ENCODE results near the gene EFHC2.

EFHC2 gene

DNA sequence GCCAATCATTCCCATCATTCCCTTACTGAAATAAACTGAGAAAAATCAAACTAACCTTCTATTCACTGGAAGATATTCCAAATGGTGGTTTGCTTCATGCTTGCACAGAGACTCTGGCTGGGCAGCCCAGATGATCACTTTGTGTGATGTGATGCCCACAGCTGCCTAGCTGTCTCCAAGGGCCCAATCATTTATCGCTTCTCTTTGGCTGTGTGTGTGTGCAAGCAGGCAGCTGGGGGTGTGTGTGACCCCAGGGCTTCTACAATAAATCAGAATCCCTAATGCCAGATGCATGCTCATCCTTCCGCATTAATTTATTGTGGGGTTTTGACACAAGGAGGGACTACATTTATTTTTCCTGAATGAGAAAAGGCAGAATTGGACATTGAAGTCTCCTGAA is 230.1 kb downstream of the EFHC2 start:
- H2AFZ ChIP-seq, result no peak overlapping the region
- no peaks in the 10 kb centered on the region for H3K4me1 ChIP-seq
- H3K27ac ChIP-seq, result no peak overlapping the region
- H3K9me3 ChIP-seq (ENCODE audit: control insufficient read depth, low read length), result no peaks in the 10 kb centered on the region
- H3K27me3 ChIP-seq (ENCODE audit: control insufficient read depth, insufficient read depth, low read length), result no peaks in the 10 kb centered on the region
- TF ChIP-seq, protein P1, sequence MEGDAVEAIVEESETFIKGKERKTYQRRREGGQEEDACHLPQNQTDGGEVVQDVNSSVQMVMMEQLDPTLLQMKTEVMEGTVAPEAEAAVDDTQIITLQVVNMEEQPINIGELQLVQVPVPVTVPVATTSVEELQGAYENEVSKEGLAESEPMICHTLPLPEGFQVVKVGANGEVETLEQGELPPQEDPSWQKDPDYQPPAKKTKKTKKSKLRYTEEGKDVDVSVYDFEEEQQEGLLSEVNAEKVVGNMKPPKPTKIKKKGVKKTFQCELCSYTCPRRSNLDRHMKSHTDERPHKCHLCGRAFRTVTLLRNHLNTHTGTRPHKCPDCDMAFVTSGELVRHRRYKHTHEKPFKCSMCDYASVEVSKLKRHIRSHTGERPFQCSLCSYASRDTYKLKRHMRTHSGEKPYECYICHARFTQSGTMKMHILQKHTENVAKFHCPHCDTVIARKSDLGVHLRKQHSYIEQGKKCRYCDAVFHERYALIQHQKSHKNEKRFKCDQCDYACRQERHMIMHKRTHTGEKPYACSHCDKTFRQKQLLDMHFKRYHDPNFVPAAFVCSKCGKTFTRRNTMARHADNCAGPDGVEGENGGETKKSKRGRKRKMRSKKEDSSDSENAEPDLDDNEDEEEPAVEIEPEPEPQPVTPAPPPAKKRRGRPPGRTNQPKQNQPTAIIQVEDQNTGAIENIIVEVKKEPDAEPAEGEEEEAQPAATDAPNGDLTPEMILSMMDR (IDR thresholded peaks at IDR 0.05), result no peak
- no peaks in the 10 kb centered on the region for H3K79me2 ChIP-seq
- no peak overlapping the region for H3K4me3 ChIP-seq (ENCODE audit: low read depth, low read length)
- H3K4me2 ChIP-seq (ENCODE audit: low read length), result no peak overlapping the region
- H3K9ac ChIP-seq, result no peak overlapping the region
- H3K36me3 ChIP-seq (ENCODE audit: control insufficient read depth, insufficient read depth, low read length), result no peaks in the 10 kb centered on the region

DNA sequence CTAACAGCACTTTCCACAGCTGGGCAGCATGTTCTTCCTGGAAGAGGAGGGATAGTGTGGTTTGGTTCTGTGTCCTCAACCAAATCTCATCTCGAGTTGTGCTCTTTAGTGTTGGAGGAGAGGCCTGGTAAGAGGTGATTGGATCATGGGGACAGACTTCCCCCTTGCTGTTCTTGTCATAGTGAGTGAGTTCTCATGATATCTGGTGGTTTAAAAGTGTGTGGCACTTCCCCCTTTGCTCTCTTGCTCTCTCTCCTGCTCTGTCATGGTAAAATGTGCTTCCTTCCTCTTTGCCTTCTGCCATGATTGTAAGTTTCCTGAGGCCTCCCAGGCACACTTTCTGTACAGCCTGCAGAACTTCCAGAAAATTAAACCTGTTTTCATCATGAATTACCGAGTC is 236.6 kb downstream of the EFHC2 start:
- Histone ChIP-seq H3K27ac (no peak overlapping the region), H3K4me2 (ENCODE audit: low read length) (no peak overlapping the region), H3K36me3 (ENCODE audit: control insufficient read depth, insufficient read depth, low read length) (no peaks in the 10 kb centered on the region), H3K4me1 (no peaks in the 10 kb centered on the region), H3K9me3 (ENCODE audit: control insufficient read depth, low read length) (no peaks in the 10 kb centered on the region), H3K79me2 (no peaks in the 10 kb centered on the region), H3K27me3 (ENCODE audit: control insufficient read depth, insufficient read depth, low read length) (no peaks in the 10 kb centered on the region), H2AFZ (no peak overlapping the region), H3K9ac (no peak overlapping the region), H3K4me3 (ENCODE audit: low read depth, low read length) (no peak overlapping the region)
- TF ChIP-seq, protein P1 (IDR thresholded peaks at IDR 0.05), result no peak

DNA sequence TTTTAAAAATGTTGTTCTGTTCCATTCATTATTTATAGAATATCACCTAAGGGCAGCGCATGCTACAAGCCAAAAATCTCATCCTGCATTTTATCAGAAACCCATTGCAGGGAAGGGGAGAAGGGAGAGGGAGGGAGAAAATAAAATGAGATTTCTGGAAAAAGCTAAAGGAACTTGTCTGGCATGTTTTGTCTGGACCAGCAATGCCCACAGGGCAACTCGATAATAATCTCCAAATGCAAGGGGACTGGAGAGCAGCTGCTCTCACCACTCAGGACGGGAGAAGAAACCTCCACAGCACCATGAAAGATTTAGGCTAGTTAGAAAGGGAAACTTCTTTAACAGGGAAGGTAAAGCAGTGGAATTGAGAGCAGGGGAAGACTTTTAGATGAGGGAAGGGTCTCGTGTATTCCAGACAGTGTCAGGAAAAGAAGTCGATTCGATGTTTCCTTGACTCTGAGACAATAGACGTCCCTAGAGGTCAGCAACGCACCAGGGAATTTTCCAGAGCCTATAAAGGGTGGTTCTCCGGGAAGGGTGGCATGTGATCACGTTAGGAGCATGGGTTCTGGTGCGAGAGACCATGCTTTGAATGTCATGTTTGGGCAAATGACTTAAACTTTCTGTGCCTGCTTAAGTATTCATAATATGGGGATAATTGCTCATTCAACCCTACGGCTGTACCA is 238.1 kb downstream of the EFHC2 start:
- no peak overlapping the region for H3K4me2 ChIP-seq (ENCODE audit: low read length)
- no peaks in the 10 kb centered on the region for H3K9me3 ChIP-seq (ENCODE audit: control insufficient read depth, low read length)
- no peak overlapping the region for H3K9ac ChIP-seq
- H3K4me3 ChIP-seq (ENCODE audit: low read depth, low read length), result no peak overlapping the region
- H3K27me3 ChIP-seq (ENCODE audit: control insufficient read depth, insufficient read depth, low read length), result no peaks in the 10 kb centered on the region
- no peak overlapping the region for H3K27ac ChIP-seq
- no peak overlapping the region for H2AFZ ChIP-seq
- H3K79me2 ChIP-seq, result no peaks in the 10 kb centered on the region
- no peaks in the 10 kb centered on the region for H3K36me3 ChIP-seq (ENCODE audit: control insufficient read depth, insufficient read depth, low read length)
- TF ChIP-seq, protein P1 (IDR thresholded peaks at IDR 0.05), result no peak
- no peaks in the 10 kb centered on the region for H3K4me1 ChIP-seq

DNA sequence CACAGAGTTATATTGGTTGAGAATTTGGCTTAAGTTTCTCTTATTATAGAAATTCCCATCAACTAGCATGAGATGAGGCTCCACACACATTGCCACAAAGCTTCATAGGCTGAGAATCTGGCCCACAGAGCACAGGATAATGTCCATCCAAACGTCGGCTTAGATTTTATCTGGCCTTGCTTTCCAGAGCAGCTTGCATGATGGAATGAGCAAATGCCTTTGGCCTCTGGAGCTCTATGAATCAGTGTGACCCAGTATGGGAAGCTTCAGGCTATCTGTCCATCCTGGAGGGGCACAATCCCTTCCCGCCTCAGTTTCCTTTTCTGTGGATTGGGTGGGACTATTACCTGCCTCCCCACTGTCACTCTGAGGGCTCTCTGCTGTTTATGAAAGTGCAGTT is 238.8 kb downstream of the EFHC2 start:
- no peak overlapping the region for H2AFZ ChIP-seq
- H3K9ac ChIP-seq, result no peak overlapping the region
- TF ChIP-seq, protein P1 (IDR thresholded peaks at IDR 0.05), result no peak
- H3K79me2 ChIP-seq, result no peaks in the 10 kb centered on the region
- H3K27ac ChIP-seq, result no peak overlapping the region
- no peak overlapping the region for H3K4me2 ChIP-seq (ENCODE audit: low read length)
- no peaks in the 10 kb centered on the region for H3K4me1 ChIP-seq
- H3K36me3 ChIP-seq (ENCODE audit: control insufficient read depth, insufficient read depth, low read length), result no peaks in the 10 kb centered on the region
- H3K27me3 ChIP-seq (ENCODE audit: control insufficient read depth, insufficient read depth, low read length), result no peaks in the 10 kb centered on the region
- H3K9me3 ChIP-seq (ENCODE audit: control insufficient read depth, low read length), result no peaks in the 10 kb centered on the region
- H3K4me3 ChIP-seq (ENCODE audit: low read depth, low read length), result no peak overlapping the region

DNA sequence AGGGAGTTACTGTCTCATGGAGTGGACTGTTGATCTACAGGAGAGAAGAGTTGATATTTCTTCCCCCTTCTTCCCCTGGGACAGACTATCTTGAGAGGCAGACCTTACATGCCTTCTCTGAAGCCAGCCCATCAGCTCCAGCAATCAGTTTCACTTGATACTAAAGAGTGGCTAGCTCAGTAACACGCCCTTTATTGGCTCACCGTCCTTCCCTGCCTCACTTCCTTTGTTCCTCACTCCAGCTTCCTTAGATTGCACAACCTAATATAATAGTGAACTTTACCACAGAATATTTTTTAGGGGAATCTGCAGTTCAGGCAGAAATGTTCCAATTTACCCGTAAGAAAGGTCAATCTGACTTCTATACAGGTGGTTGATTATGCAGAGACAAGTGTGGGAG is 242.2 kb downstream of the EFHC2 start:
- Histone ChIP-seq H3K36me3 (ENCODE audit: control insufficient read depth, insufficient read depth, low read length) (no peaks in the 10 kb centered on the region), H3K9me3 (ENCODE audit: control insufficient read depth, low read length) (no peaks in the 10 kb centered on the region), H3K9ac (no peak overlapping the region), H3K4me1 (no peaks in the 10 kb centered on the region), H3K4me2 (ENCODE audit: low read length) (no peak overlapping the region), H2AFZ (no peak overlapping the region), H3K27ac (no peak overlapping the region), H3K27me3 (ENCODE audit: control insufficient read depth, insufficient read depth, low read length) (no peaks in the 10 kb centered on the region), H3K4me3 (ENCODE audit: low read depth, low read length) (no peak overlapping the region), H3K79me2 (no peaks in the 10 kb centered on the region)
- TF ChIP-seq, protein P1 (IDR thresholded peaks at IDR 0.05), result no peak
